Upper lobe of left lung (tissue), 6 donors: Measurements from ENCODE around the gene CRIP2. TPM values are rescaled to one million over a fixed set of nuclear protein-coding genes. Genes with fewer than 3 reads are reported as not detected.
A peak's percentile ranks its signal among the peaks of the same experiment; 100 is the strongest.

ENCODE experiments used
- ATAC-seq, 2 donors: fragments of 200-7000 bp; cut with Tn5 transposase; one replicate each; pipeline ENCODE4 v1.9.1; 2022; ENCODE audit warnings: mild to moderate bottlenecking in 2 of 2, moderate library complexity in 2 of 2; ENCODE audit not compliant: low FRiP score in 2 of 2
- DNase-seq, 2 donors: peaks; one replicate each; pipeline ENCODE4 v3.0.0-alpha.2; 2019 to 2020
- H3K27ac ChIP-seq, 4 donors: fragments of 200-600 bp; sonication (generic); one replicate each; pipeline ENCODE4 v1.5.1; 2016 to 2019
- H3K27me3 ChIP-seq, 4 donors: fragments of 200-600 bp; sonication (generic); one replicate each; pipeline ENCODE4 v1.5.1; 2017 to 2019
- H3K36me3 ChIP-seq, 4 donors: fragments of 200-600 bp; sonication (generic); one replicate each; pipeline ENCODE4 v1.5.1; 2016 to 2019
- H3K4me1 ChIP-seq, 4 donors: fragments of 200-600 bp; sonication (generic); one replicate each; pipeline ENCODE4 v1.5.1; 2018 to 2019
- H3K4me3 ChIP-seq, 4 donors: fragments of 200-600 bp; sonication (generic); one replicate each; pipeline ENCODE4 v1.5.1; 2017 to 2019; ENCODE audit warnings: mild to moderate bottlenecking in 2 of 4, moderate library complexity in 1 of 4
- H3K9me3 ChIP-seq, 4 donors: fragments of 200-600 bp; sonication (generic); one replicate each; pipeline ENCODE4 v1.5.1; 2018 to 2019
- EP300 ChIP-seq, 4 donors: sonication (generic); formaldehyde crosslinking; IDR thresholded peaks; one replicate each; pipeline ENCODE4 v1.5.1; 2017; ENCODE audit warnings: antibody characterized with exemption in 4 of 4, control low read depth in 2 of 4
- POLR2A ChIP-seq, 4 donors: fragments of 450-650 bp; IDR thresholded peaks; one replicate each; pipeline ENCODE4 v1.5.1; 2016 to 2017; ENCODE audit warnings: antibody characterized with exemption in 4 of 4, mild to moderate bottlenecking in 2 of 4
- POLR2AphosphoS5 ChIP-seq, 2 donors: sonication (generic); formaldehyde crosslinking; IDR thresholded peaks; one replicate each; pipeline ENCODE4 v1.5.1; 2017; ENCODE audit warnings: antibody characterized with exemption in 2 of 2
- WGBS, 2 donors: methylation state at CpG; one replicate each; pipeline ENCODE4 v1.1.5; 2017 to 2018; 5-methylcytosine and 5-hydroxymethylcytosine counted together
- total RNA-seq, 6 donors: library from RNA; depleted of rRNA in 4 of 6; stranded (reverse); fragments of >200 nt in 4 of 6; gene quantifications; one replicate each; pipeline versions ENCODE4 v1.1.0 to v1.2.1, GENCODE V29; 2016 to 2021
- TF ChIP-seq, protein P1 (sequence below), 6 experiments: fragments of 450-650 bp in 4 of 6; fragments of 200-600 bp in 2 of 6; sonication (generic) in 2 of 6; IDR thresholded peaks; one replicate each; pipeline ENCODE4 v1.5.1; 2016 to 2019; ENCODE audit warnings: antibody characterized with exemption in 6 of 6
- donor health status: DM: no; HTN: no; CAD: no; lungs with moderate emphysema.
- donor health status: DM: no; HTN: yes; CAD: no; lungs with severe emphysema.

CRIP2 gene
- total RNA-seq, 6 donors from 2014 or later: 55.5 to 422 (median 190) TPM

DNA sequence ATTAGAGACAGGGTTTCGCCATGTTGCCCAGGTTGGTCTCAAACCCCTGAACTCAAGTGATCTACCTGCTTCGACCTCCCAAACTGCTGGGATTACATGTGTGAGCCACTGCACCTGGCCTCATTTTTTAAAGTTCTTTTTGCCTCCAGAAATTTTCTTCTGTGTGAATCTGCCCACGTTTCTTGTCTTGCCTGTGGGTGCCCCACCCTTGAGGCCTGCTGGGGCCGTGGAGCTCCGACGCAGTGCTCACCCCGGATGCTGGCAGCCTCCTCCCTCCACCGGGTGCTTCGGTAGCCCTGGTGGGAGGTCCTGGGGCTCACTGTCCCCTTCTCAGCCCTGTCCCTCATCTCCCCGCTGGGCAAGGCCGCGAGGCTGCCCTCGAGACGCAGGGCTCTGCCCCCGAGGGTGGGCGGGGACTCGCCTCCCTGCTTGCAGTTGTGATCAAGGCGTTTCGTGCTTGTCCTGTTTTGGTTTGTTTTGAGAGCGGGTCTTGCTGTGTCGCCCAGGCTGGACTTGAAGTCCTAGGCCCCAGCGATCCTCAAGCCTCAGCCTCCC lies 19.5 kb upstream of the CRIP2 start:
- 93 to 94% methylated on average over 11 to 22 of the region's 22 CpGs for WGBS, 2 donors
- H3K36me3 ChIP-seq: peaks cover 0 to 84% (median 48%) of the 10 kb centered on the region in 4 donors
- H3K4me3 ChIP-seq: no peak overlapping the region
- H3K9me3 ChIP-seq: no peaks in the 10 kb centered on the region
- no peak overlapping the region for H3K27ac ChIP-seq
- ATAC-seq (no peak), DNase-seq (peak in 1 of 2 donors; percentile 73)
- H3K27me3 ChIP-seq: no peaks in the 10 kb centered on the region
- TF ChIP-seq, protein P1, sequence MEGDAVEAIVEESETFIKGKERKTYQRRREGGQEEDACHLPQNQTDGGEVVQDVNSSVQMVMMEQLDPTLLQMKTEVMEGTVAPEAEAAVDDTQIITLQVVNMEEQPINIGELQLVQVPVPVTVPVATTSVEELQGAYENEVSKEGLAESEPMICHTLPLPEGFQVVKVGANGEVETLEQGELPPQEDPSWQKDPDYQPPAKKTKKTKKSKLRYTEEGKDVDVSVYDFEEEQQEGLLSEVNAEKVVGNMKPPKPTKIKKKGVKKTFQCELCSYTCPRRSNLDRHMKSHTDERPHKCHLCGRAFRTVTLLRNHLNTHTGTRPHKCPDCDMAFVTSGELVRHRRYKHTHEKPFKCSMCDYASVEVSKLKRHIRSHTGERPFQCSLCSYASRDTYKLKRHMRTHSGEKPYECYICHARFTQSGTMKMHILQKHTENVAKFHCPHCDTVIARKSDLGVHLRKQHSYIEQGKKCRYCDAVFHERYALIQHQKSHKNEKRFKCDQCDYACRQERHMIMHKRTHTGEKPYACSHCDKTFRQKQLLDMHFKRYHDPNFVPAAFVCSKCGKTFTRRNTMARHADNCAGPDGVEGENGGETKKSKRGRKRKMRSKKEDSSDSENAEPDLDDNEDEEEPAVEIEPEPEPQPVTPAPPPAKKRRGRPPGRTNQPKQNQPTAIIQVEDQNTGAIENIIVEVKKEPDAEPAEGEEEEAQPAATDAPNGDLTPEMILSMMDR (IDR thresholded peaks at IDR 0.05): no peak
- TF ChIP-seq POLR2A (IDR thresholded peaks at IDR 0.05) (no peak), POLR2AphosphoS5 (IDR thresholded peaks at IDR 0.05) (no peak), EP300 (IDR thresholded peaks at IDR 0.05) (no peak)
- no peaks in the 10 kb centered on the region for H3K4me1 ChIP-seq

DNA sequence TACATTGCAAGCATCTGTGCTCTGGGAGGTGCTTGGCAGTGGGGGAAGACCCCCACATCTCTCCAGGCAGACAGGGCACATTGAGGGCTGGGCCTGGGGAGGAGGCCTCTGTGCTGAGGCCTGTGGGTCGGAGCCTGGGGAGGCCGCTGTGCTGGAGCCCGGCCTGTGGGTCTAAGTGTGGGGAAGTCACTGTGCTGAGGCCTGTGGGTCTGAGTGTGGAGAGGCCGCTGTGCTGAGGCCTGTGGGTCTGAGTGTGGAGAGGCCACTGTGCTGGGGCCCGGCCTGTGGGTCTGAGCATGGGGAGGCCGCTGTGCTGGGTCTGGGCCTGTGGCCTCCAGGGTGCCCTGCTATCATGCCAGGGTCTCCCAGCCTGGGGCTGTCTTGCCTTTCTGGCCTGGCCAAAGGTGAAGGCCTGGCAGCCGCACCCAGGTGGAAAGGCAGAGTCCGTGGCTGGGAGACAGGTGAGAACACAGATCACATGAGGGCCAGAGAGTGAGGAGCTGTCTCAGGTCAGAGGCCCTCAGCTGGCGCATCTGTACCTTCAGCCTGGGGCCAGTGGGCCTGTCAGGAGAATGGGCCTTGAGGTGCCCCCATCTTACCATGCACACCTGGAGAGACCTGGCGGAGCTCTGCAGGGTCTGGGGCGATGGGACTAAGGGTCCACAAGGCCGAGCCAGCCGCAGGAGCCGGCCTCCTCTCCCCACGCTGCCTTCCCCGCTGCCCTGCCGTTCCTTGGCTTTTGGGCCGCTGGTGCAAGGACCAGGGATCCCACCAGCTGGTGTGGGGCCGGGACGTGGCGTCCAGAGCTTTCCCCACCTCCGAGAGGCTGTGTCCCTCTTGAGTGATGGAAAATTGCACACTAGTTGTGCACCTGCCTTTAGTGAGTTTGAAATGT lies 18.6 kb upstream of the CRIP2 start:
- Histone ChIP-seq H3K4me1 (no peaks in the 10 kb centered on the region), H3K36me3 (peaks cover 0 to 84% (median 49%) of the 10 kb centered on the region in 4 donors), H3K9me3 (no peaks in the 10 kb centered on the region), H3K4me3 (no peak overlapping the region), H3K27ac (no peak overlapping the region), H3K27me3 (no peaks in the 10 kb centered on the region)
- 92 to 98% methylated on average over 7 to 21 of the region's 22 CpGs for WGBS, 2 donors
- TF ChIP-seq EP300 (IDR thresholded peaks at IDR 0.05) (no peak), POLR2AphosphoS5 (IDR thresholded peaks at IDR 0.05) (no peak), POLR2A (IDR thresholded peaks at IDR 0.05) (no peak)
- TF ChIP-seq, protein P1 (IDR thresholded peaks at IDR 0.05): no peak
- peak in 1 of 2 donors; percentile 38 for ATAC-seq
- peak in 1 of 2 donors; percentile 76 for DNase-seq

DNA sequence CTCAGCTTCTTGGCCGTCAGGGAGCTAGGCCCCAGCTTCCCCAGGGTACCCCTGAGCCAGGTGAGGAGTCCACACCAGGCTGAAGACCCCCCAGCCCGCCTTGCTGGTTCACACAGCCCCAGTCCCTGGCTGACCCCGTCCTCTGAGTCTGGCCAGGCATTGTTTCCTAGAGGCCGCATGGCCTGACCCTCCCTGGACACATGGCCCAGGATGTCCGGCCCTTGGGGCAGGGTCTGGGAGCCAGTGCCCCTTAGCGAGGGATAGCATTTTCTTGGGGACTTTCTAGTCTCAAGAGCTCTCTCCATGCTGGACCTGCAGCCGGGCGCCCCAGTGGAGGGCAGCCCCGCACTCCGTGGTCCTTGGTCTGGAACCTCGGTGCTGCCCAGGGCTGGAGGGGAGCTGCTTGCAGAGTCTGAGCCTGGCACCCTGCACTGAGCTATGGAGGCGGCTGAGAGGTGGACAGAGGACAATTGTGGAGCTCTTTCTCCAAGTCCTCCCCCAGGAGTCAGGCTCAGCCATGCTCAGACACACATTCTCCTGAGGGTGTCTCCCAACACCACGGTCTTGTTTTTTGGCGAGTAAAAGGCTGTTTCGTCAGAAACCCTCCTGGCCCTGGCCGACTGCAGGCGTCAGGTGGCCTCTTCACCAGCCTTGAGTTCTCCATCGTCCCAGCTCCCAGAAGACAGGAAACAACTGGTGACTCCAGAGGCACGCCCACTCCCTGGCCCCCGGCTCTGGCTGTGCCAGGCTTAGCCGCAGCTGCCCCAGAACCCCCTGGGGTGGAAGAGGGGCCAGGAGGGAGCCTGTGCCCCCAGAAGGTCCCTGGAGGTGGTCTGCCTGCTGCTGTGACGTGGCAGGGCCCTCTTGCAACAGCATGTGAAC lies 17.6 kb upstream of the CRIP2 start:
- H3K9me3 ChIP-seq: no peaks in the 10 kb centered on the region
- DNase-seq: peak in 1 of 2 donors; percentile 63
- peaks cover 0 to 87% (median 50%) of the 10 kb centered on the region in 4 donors for H3K36me3 ChIP-seq
- WGBS, 2 donors: 82 to 87% methylated on average over 8 to 17 of the region's 22 CpGs
- TF ChIP-seq POLR2AphosphoS5 (IDR thresholded peaks at IDR 0.05): no peak
- no peak for TF ChIP-seq EP300 (IDR thresholded peaks at IDR 0.05)
- no peak for TF ChIP-seq POLR2A (IDR thresholded peaks at IDR 0.05)
- TF ChIP-seq, protein P1 (IDR thresholded peaks at IDR 0.05): no peak
- H3K4me3 ChIP-seq: no peak overlapping the region
- ATAC-seq: no peak
- no peaks in the 10 kb centered on the region for H3K4me1 ChIP-seq
- no peak overlapping the region for H3K27ac ChIP-seq
- no peaks in the 10 kb centered on the region for H3K27me3 ChIP-seq

DNA sequence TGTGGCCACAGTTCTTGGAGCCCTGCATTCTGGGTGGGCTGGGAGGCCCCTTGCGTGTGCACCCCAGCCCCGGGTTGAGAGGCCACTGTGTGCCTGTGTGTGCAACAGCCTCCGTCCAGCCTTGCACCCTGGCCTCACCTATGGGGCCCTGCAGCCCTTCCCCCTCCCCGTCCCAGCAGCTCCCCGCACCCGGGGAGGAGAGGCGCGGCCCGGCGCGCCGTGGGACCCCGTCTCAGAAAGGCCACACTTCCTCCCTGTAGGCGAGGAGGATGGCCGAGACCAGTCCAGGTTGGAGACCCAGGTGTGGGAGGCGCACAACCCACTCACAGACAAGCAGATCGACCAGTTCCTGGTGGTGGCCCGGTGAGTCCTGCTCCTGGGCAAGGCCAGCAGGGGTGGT lies 16.6 kb upstream of the CRIP2 start:
- Histone ChIP-seq H3K27me3 (no peaks in the 10 kb centered on the region), H3K27ac (no peak overlapping the region), H3K4me1 (no peaks in the 10 kb centered on the region), H3K4me3 (no peak overlapping the region), H3K36me3 (peaks cover 0 to 88% (median 55%) of the 10 kb centered on the region in 4 donors), H3K9me3 (no peaks in the 10 kb centered on the region)
- 92 to 93% methylated on average over 17 to 18 of the region's 18 CpGs for WGBS, 2 donors
- ATAC-seq (no peak), DNase-seq (peak in 1 of 2 donors; percentile 82)
- TF ChIP-seq EP300 (IDR thresholded peaks at IDR 0.05) (no peak), POLR2A (IDR thresholded peaks at IDR 0.05) (no peak), POLR2AphosphoS5 (IDR thresholded peaks at IDR 0.05) (no peak)
- TF ChIP-seq, protein P1 (IDR thresholded peaks at IDR 0.05): no peak
